SW 1271 (cell line): ENCODE measurements around the gene FGFR3.
A peak's percentile ranks its signal among the peaks of the same experiment; 100 is the strongest.
"Not testable (repeated sequence)": the region's sequence is repeated elsewhere in the genome, so short reads cannot be mapped to it uniquely, and the experiment has no call there.

Experiments
- DNase-seq, 2 experiments: peaks; one replicate each; lab custom pipeline; 2025; lab: John Stamatoyannopoulos, UW

The FGFR3 gene

GRCh38 chr4:1842339-1842895 lies 49.3 kb downstream of the FGFR3 start:
- DNase-seq = no peak

GRCh38 chr4:1842993-1843448 lies 49.9 kb downstream of the FGFR3 start:
- no peak for DNase-seq

DNA sequence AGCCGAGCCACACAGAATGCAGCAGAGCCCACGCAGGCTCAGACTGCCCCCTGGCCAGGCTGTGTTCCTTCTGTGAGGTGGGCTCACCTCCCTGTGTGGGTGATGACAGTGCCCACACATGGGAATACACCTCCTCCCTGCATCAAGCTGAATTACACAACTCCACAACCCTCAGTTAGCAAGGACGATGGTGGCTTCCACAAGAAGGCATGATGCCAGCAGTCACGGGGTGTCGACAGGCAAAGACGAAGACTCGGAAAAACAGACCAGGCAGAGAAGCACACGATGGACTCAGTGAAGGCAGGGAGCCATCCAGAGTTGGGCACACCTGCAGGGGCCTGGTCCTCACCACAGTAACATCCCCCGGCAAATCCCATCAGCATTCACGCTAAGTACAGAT lies 50.8 kb downstream of the FGFR3 start:
- DNase-seq = no peak

DNA sequence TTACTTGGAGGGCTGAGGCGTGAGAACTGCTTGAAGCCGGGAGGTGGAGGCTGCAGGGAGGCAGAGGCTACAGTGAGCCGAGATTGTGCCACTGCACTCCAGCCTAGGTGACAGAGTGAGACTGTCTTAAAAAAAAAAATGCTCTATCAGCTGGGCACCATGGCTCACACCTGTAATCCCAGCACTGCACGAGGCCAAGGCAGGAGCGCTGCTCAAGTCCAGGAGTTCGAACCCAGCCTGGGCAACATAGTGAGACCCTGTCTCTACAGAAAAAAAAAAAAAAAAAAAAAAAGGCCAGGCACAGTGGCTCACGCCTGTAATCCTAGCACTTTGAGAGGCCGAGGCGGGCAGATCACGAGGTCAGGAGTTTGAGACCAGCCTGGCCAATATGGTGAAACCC lies 51.5 kb downstream of the FGFR3 start:
- not testable (repeated sequence) for DNase-seq

DNA sequence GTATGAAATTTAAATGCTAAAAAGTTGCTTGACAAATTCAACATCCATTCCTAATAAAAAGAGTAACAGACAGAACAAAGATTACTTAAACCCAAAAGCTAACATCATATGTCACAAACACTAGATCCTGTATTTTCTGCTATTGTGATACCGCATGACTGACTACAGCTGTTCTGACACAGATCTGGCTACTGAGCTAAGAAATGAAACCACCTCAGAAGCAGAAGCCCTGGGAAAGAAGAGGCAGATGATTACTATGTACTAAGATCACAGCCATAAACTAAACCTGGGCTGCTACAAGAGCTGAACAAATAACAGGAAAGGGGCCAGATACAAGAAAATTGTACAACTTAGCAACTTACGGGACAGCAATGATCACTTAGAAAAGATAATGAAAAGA lies 53.5 kb downstream of the FGFR3 start:
- no peak for DNase-seq

DNA sequence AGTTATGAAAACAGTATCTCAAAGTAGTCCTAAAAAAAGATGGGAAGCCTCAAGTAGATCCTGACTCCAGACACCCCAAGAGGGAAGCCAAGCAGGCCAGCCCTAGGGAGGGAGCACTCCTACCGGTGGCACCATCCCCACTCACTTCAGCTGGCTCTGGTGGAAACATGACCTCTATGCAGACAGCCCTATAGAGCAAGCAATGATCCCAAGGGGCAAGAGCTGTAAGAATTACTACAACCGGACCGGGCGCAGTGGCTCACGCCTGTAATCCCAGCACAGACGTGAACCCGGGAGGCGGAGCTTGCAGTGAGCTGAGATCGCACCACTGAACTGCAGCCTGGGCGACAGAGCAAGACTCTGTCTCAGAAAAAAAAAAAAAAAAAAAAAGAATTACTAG lies 57.2 kb downstream of the FGFR3 start:
- DNase-seq = no peak

GRCh38 chr4:1851160-1851559 lies 58.1 kb downstream of the FGFR3 start:
- DNase-seq = no peak

DNA sequence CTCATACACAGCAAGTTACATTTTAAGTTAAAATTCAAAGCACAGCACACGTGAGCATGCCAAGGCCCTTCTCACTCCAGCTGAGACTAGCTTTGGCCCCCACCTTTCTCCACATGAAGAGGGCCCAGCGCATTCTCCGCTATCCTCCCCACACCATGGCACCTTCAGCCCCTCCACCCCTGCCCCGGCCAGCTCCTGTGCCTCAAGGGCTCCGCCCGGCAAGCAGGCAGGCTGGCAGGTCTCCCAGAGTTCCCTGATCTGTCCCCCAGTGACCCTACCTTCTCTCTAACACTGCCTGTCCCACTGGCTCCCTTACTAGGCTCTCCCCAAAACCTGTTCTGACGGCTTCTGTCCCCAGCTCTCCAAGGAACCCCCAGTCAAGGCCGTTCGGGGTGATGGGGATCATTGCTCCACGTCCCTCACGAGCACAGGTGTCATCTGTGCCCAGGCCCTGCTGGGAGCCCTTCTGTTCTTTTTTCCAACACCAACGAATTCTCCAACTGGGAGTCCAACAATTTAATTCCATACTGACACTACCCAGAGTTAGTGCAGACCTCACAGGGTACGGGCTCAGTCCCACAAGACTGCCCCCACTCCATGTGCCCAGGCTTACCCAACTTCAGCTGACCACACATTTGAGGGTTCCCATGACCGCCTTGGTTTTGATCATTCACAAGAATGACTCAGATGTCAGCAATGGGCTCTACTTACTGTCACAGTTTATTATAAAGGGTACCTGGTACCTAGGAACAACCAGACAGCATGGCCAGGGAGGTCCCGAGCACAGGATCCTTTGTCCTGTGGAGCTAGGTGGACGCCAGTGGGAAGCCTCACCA lies 58.7 kb downstream of the FGFR3 start:
- DNase-seq = no peak

DNA sequence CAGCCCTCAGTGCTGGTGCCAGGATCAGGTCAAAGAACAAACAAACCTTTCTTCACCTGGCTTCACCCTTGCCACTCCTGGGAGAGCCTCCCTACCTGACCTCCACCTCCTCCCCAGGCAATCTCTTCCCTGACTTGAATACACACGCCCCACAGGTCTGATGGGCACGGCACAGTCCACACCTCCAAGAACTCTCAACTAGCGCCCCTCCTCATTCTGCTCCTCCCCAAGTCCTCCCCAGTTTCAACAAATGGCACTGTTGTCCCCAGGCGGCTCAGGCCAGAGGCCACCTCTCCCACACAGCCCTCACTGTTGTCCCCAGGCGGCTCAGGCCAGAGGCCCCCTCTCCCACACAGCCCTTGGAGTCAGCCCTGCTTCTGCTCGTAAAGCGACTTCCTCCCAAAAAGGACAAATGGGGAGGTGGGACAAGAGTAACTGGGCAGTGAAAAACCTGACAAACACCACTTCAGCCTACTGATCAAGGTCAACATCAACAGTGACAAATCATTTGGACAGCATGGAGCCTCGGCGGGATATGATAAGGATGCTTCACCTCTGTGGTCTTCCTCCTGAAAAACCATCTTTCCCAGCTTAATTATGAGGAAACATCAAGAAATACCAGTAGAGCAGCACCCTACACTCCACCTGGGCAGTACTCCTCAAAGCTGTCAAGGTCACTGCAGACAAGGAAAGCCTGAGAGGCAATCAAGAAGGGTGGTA lies 60.0 kb downstream of the FGFR3 start:
- DNase-seq = no peak

GRCh38 chr4:1854752-1855151 lies 61.7 kb downstream of the FGFR3 start:
- DNase-seq = no peak

DNA sequence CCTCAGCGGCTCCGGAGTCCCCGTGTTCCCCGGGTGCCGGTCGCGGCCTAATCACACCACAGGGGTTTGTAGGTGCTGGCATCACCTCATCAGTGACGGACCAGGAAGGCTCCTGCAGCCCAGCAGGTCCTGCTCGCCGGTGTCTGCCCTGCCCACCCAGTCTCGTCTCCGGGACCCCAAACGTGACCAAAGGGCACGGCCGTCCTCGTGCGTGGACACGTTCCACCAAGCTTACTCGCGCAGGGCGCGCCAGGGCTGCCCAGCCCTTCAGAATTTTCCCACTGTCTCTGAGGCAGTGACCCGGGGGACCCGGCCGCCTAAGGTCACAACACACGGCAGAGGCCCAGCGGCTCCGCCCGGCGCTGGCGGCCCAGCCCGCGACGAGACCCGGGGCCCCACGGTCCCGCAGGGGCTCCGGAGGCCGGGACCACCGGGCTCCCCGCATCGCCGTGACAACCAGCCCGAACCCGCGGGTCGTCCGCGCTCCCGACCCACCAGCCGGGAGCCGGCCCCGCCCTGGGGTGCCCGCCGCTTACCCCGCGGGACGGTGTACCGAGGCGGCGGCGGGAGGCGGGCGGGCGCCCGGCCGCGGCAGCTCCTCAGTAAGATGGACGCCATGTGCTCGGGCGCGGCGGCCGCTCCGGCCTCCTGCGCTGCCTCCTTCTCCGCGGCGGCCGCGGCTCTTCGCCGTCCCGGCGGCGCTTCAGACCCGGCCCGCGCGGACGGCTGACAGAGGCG lies 62.4 kb downstream of the FGFR3 start:
- DNase-seq = no peak

DNA sequence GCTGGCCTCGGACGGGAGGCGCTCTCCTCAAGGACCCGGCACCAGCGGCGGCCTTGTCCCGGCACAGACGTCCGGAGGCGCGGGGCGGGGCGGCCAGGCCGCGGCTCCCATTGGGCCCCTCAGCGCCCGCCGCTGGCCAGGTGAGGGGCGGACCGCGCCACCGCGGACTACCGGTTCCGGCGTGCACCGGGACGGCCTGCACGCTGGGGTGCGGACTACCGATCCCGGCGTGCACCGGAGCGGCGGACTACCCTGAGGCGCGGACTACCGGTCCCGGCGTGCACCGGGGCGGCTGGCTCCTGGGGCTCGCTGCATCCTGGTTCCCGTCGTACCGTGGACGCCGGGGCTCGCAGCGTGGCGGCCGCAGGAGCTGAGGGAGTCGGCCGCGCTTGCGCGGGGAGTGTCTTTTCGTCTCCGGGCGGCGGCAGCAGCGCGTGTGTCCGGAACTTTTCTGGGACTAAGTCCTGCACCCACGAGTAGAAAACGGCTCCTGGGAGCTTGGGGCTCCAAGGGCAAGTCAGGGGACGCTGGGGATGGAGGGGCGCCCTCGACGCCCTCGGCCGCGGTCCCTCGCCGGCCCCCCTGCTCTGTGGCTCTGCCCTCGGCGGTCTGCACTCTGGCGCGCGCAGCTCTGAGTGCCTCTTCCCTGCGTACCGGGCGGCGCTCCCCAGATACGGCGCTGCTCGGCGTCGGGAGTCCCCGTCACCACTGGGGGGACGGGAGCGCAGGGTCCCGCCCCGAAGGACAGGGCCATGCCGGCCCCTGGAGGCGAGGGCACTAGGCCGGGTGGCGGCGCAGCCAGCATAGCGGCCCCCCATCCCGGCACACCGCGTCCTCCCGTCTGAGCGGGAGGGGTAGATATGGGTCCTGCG lies 63.2 kb downstream of the FGFR3 start, which contains the start of gene LETM1:
Gene LETM1, minus strand, starts transcription at position 86 of the 872 bp plus-strand sequence. CDS start 206 bp downstream, outside the sequence.
- DNase-seq = peak; percentile 67 to 89

GRCh38 chr4:1856943-1857699 lies 64.0 kb downstream of the FGFR3 start:
- DNase-seq = peak in 1 of 2 experiments; percentile 24

GRCh38 chr4:1857931-1858330 lies 64.8 kb downstream of the FGFR3 start:
- no peak for DNase-seq
